ENCODE data around the gene FETUB.
"Not testable (repeated sequence)": the region's sequence is repeated elsewhere in the genome, so short reads cannot be mapped to it uniquely, and the experiment has no call there.

Gene FETUB

GRCh38 chr3:186614266-186614596 lies 26.0 kb upstream of the FETUB start:
- no peak for DNase-seq

- peak; percentile 29 to 89 for DNase-seq
These were observed 25.4 kb upstream of the FETUB start for GRCh38 chr3:186614597-186615483.

- no peak for DNase-seq
These were observed 23.9 kb upstream of the FETUB start for GRCh38 chr3:186616299-186616617.

- peak; percentile 59 to 79 for DNase-seq
These were observed 22.9 kb upstream of the FETUB start for GRCh38 chr3:186617036-186617946.

GRCh38 chr3:186618318-186618938 lies 21.8 kb upstream of the FETUB start:
- no peak for DNase-seq

- no peak for DNase-seq
These were observed 20.4 kb upstream of the FETUB start for GRCh38 chr3:186619787-186620212.

- DNase-seq, result no peak
These were observed 19.7 kb upstream of the FETUB start for GRCh38 chr3:186620213-186621092.

- DNase-seq, result no peak
These were observed 18.1 kb upstream of the FETUB start for GRCh38 chr3:186621894-186622650.

GRCh38 chr3:186622651-186623310 lies 17.4 kb upstream of the FETUB start:
- no peak for DNase-seq

GRCh38 chr3:186624598-186624997 lies 15.6 kb upstream of the FETUB start:
- no peak for DNase-seq

GRCh38 chr3:186625600-186626042 lies 14.6 kb upstream of the FETUB start:
- DNase-seq, result no peak

GRCh38 chr3:186626254-186626847 lies 13.8 kb upstream of the FETUB start:
- DNase-seq, result no peak

GRCh38 chr3:186627852-186628414 lies 12.3 kb upstream of the FETUB start:
- DNase-seq, result no peak

GRCh38 chr3:186628756-186629155 lies 11.4 kb upstream of the FETUB start:
- no peak for DNase-seq

- no peak for DNase-seq
These were observed 9.1 kb upstream of the FETUB start for GRCh38 chr3:186630950-186631641.

- DNase-seq, result no peak
These were observed 6.7 kb upstream of the FETUB start for GRCh38 chr3:186633481-186633880.

- DNase-seq, result not testable (repeated sequence)
These were observed 6.0 kb upstream of the FETUB start for GRCh38 chr3:186634207-186634606.

GRCh38 chr3:186635532-186635931 lies 4.7 kb upstream of the FETUB start:
- no peak for DNase-seq

GRCh38 chr3:186636536-186636935 lies 3.7 kb upstream of the FETUB start:
- no peak for DNase-seq

- DNase-seq, result no peak
These were observed 2.5 kb upstream of the FETUB start for GRCh38 chr3:186637686-186638085.
